Panc1 (cell line): Measurements from ENCODE around the gene RNF220. TPM values are rescaled to one million over a fixed set of nuclear protein-coding genes. Genes with fewer than 3 reads are reported as not detected.

Experiments used
- ATAC-seq: fragments of 200-7000 bp; cut with Tn5 transposase; 2 replicates; pipeline ENCODE4 v1.9.1; 2020; ENCODE audit warnings: mild to moderate bottlenecking, moderate library complexity
- BruUV-seq: library from RNA; stranded (reverse); fragments of 400-500 nt; replicated peaks from 2 replicates; lab custom pipeline; 2021; lab: Mats Ljungman, UMichigan
- CTCF ChIA-PET: fragments of 300-600 bp; sonication (Branson Sonifier 250); formaldehyde crosslinking; loops from one replicate; lab custom pipeline; 2022; ENCODE audit warnings: antibody characterized with exemption; lab: Charles Lee
- POLR2A ChIA-PET: fragments of 300-600 bp; sonication (Branson Sonifier 250); formaldehyde crosslinking; loops from one replicate; lab custom pipeline; 2022; ENCODE audit warnings: antibody characterized with exemption; lab: Charles Lee
- DNase-seq: peaks from one replicate; pipeline ENCODE4 v3.0.0-alpha.2; 2010; ENCODE audit warnings: low read depth, low spot score
- H3K27ac ChIP-seq: 2 replicates; pipeline ENCODE4 v1.5.1; 2011; ENCODE audit warnings: mild to moderate bottlenecking, low read length, inconsistent platforms
- H3K27me3 ChIP-seq: fragments of 200-500 bp; sonication (Bioruptor generic); 2 replicates; pipeline ENCODE4 v1.6.0; 2014; ENCODE audit warnings: low read length, inconsistent platforms; ENCODE audit not compliant: control insufficient read depth, insufficient read depth
- H3K36me3 ChIP-seq: fragments of 200-500 bp; sonication (Bioruptor generic); 2 replicates; pipeline ENCODE4 v1.5.1; 2014; ENCODE audit warnings: inconsistent platforms, mild to moderate bottlenecking, low read length, moderate library complexity; ENCODE audit not compliant: control insufficient read depth, insufficient read depth
- H3K4me1 ChIP-seq: 2 replicates; pipeline ENCODE4 v1.5.1; 2011; ENCODE audit warnings: inconsistent platforms, mild to moderate bottlenecking, low read length, moderate library complexity; ENCODE audit not compliant: control insufficient read depth, insufficient read depth
- H3K4me3 ChIP-seq, 2 experiments: 2 replicates each; pipeline ENCODE4 v1.5.1; 2011 to 2012; ENCODE audit warnings: low read depth in 2 of 2, low read length in 2 of 2, mild to moderate bottlenecking in 2 of 2, inconsistent platforms in 1 of 2, moderate library complexity in 1 of 2
- H3K9me3 ChIP-seq: fragments of 200-500 bp; sonication (Bioruptor generic); 2 replicates; pipeline ENCODE4 v1.5.1; 2014; ENCODE audit warnings: low read depth, mild to moderate bottlenecking, inconsistent platforms, low read length, moderate library complexity; ENCODE audit not compliant: control insufficient read depth, insufficient read depth
- CTCF ChIP-seq: fragments of 450-650 bp; IDR thresholded peaks from 2 replicates; pipeline ENCODE4 v1.5.1; 2017; ENCODE audit warnings: mild to moderate bottlenecking
- POLR2AphosphoS5 ChIP-seq: IDR thresholded peaks from 2 replicates; pipeline ENCODE4 v1.6.1; 2012; ENCODE audit warnings: mild to moderate bottlenecking, low read depth, low read length, moderate library complexity
- REST ChIP-seq, 2 experiments: IDR thresholded peaks; 2 replicates each; pipeline ENCODE4 v1.6.1; 2011 to 2012; ENCODE audit warnings: low read depth in 2 of 2, control low read depth in 1 of 2, low read length in 1 of 2, mild to moderate bottlenecking in 1 of 2, moderate library complexity in 1 of 2; ENCODE audit not compliant: insufficient read depth in 1 of 2
- SIN3A ChIP-seq: IDR thresholded peaks from 2 replicates; pipeline ENCODE4 v1.6.1; 2012; ENCODE audit warnings: low read depth, mild to moderate bottlenecking, low read length, moderate library complexity, borderline replicate concordance; ENCODE audit not compliant: insufficient read depth
- TCF7L2 ChIP-seq: IDR thresholded peaks from 2 replicates; pipeline ENCODE4 v1.6.1; 2011; ENCODE audit warnings: mild to moderate bottlenecking, low read depth, low read length, inconsistent platforms
- in situ Hi-C: cut with HindIII; loops from 2 replicates; pipeline ENCODE4 v1.10.0; 2016; ENCODE audit warnings: low sequenced_read_pairs, low pct_unique_long_range_greater_than_20kb
- intact Hi-C: fragments of 100-400 bp; cut with micrococcal nuclease; formaldehyde crosslinking; loops from one replicate; pipeline ENCODE4 v1.10.0; 2022; ENCODE audit not compliant: unreplicated experiment
- total RNA-seq: library from RNA; stranded (reverse); gene quantifications from one replicate; pipeline ENCODE4 v1.2.1, GENCODE V29; 2021; ENCODE audit not compliant: unreplicated experiment

The RNF220 gene
- total RNA-seq, 1 experiment from 2014 or later: 64.9 TPM

- ATAC-seq (no peak), DNase-seq (no peak)
- intact Hi-C loops: no loop called here
- no peak overlapping the region for H3K27ac ChIP-seq
- H3K4me1 ChIP-seq: no peaks in the 10 kb centered on the region
- no TSS peak for BruUV-seq
- no peaks in the 10 kb centered on the region for H3K9me3 ChIP-seq
- in situ Hi-C loops: no loop called here
- ChIA-PET POLR2A (no interaction called here), CTCF (no interaction called here)
- H3K27me3 ChIP-seq: no peaks in the 10 kb centered on the region
- TF ChIP-seq CTCF (no peak), SIN3A (no peak), REST (IDR thresholded peaks at IDR 0.05; ENCODE audit: insufficient read depth in 1 of 2, low read depth in 2 of 2, low read length in 1 of 2) (no peak), TCF7L2 (no peak), POLR2AphosphoS5 (no peak)
- H3K4me3 ChIP-seq: no peak overlapping the region
- H3K36me3 ChIP-seq: no peaks in the 10 kb centered on the region
Observed at GRCh38 chr1:44464361-44464760, 59.3 kb downstream of the RNF220 start.

- Histone ChIP-seq H3K36me3 (no peaks in the 10 kb centered on the region), H3K27ac (no peak overlapping the region), H3K4me1 (0 out of 2 replicates have a peak, but pooled peaks cover 3% of the 10 kb centered on the region), H3K4me3 (no peak overlapping the region), H3K27me3 (no peaks in the 10 kb centered on the region), H3K9me3 (no peaks in the 10 kb centered on the region)
- ATAC-seq: no peak
- CTCF ChIA-PET: no interaction called here
- intact Hi-C loops (no loop called here), in situ Hi-C loops (no loop called here)
- TF ChIP-seq REST (IDR thresholded peaks at IDR 0.05; ENCODE audit: insufficient read depth in 1 of 2, low read depth in 2 of 2, low read length in 1 of 2) (no peak), POLR2AphosphoS5 (no peak), TCF7L2 (no peak), CTCF (no peak), SIN3A (no peak)
- no peak for DNase-seq
- BruUV-seq: no TSS peak
- POLR2A ChIA-PET: no interaction called here
Observed at GRCh38 chr1:44467566-44467965, 62.5 kb downstream of the RNF220 start.
